ENCODE results near the gene N4BP2L2. TPM values are rescaled to one million over a fixed set of nuclear protein-coding genes. Genes with fewer than 3 reads are reported as not detected.
A peak's percentile ranks its signal among the peaks of the same experiment; 100 is the strongest.

Gene N4BP2L2
- total and polyA plus RNA-seq, 2 experiments from 2014 or later, result 63.1 to 160 TPM

DNA sequence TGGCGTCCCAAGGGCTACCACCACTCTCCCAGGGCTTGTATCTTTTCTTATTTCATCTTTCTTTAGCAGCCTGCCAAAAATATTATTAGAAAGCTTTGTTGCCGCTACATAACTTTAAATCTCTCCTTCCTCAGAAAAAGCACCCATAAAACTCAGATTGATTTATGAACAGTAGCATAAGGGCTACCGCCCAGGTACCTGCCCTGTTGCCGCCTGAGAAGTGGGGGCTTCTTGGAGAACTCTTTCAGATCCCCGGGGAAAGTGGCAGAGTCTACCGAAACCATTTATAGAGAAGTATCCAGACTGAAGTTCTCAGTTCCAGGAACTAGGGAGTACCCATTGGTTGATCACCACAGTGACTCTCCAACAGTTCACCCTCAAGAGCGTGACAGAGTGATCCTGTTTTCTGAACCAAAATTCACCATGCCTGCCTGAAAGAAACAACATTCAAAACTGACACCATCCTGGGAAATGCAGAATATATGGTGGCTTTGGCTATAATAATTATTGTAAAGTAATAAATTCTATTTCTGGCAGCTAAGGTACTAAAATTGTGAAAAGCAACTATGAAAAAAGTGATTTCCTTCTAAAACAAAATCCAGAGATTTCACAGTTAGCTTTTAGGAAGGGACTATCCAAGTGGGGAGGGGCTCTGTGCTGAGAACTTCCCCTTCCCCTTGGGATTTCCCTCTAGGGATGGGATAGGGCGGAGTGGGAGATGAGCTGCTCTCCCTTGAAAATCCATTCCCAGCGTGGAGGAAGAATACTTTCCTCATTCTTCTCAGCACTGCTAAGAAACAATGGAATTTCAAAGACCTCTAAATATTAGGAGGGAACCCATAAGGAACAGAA, 109.8 kb downstream of the N4BP2L2 start:
- Mint-ChIP-seq H3K27me3 (ENCODE audit: insufficient read depth, low read depth, poor library complexity) (peaks cover 8% of the 10 kb centered on the region), H3K9me3 (no peaks in the 10 kb centered on the region), H3K4me1 (peaks cover 24% of the 10 kb centered on the region), H3K27ac (no peak overlapping the region), H3K4me3 (peak overlapping the region; percentile 71), H3K36me3 (ENCODE audit: low read depth) (no peaks in the 10 kb centered on the region; the same call in 2 of the 3 replicates)
- H3K27ac ChIP-seq (ENCODE audit: low read depth), result no peak overlapping the region; the same call in 1 of the 2 replicates
- 0 out of 2 replicates have a peak, but pooled peaks cover 3% of the 10 kb centered on the region for H4K20me1 ChIP-seq (replicated peaks; ENCODE audit: insufficient read depth)
- 0 out of 2 replicates have a peak, but pooled peaks cover 7% of the 10 kb centered on the region for H3K79me2 ChIP-seq (replicated peaks; ENCODE audit: insufficient read depth)
- peaks cover 14% of the 10 kb centered on the region; the same call in 1 of the 2 replicates for H3F3A ChIP-seq (replicated peaks; ENCODE audit: low read depth)
- no peaks in the 10 kb centered on the region for H3K36me3 ChIP-seq (ENCODE audit: insufficient read depth)
- no peaks in the 10 kb centered on the region for H3K9me2 ChIP-seq (ENCODE audit: insufficient read depth)
- no peak for DNase-seq (ENCODE audit: low spot score)
- peaks cover 18% of the 10 kb centered on the region for H3K27me3 ChIP-seq (ENCODE audit: insufficient read depth)
- H2AFZ ChIP-seq, result peak overlapping the region; percentile 99
- H3K4me1 ChIP-seq (ENCODE audit: insufficient read depth), result peaks cover 18% of the 10 kb centered on the region
- H3K4me2 ChIP-seq, result peak overlapping the region; percentile 95
- TF ChIP-seq, protein P1, sequence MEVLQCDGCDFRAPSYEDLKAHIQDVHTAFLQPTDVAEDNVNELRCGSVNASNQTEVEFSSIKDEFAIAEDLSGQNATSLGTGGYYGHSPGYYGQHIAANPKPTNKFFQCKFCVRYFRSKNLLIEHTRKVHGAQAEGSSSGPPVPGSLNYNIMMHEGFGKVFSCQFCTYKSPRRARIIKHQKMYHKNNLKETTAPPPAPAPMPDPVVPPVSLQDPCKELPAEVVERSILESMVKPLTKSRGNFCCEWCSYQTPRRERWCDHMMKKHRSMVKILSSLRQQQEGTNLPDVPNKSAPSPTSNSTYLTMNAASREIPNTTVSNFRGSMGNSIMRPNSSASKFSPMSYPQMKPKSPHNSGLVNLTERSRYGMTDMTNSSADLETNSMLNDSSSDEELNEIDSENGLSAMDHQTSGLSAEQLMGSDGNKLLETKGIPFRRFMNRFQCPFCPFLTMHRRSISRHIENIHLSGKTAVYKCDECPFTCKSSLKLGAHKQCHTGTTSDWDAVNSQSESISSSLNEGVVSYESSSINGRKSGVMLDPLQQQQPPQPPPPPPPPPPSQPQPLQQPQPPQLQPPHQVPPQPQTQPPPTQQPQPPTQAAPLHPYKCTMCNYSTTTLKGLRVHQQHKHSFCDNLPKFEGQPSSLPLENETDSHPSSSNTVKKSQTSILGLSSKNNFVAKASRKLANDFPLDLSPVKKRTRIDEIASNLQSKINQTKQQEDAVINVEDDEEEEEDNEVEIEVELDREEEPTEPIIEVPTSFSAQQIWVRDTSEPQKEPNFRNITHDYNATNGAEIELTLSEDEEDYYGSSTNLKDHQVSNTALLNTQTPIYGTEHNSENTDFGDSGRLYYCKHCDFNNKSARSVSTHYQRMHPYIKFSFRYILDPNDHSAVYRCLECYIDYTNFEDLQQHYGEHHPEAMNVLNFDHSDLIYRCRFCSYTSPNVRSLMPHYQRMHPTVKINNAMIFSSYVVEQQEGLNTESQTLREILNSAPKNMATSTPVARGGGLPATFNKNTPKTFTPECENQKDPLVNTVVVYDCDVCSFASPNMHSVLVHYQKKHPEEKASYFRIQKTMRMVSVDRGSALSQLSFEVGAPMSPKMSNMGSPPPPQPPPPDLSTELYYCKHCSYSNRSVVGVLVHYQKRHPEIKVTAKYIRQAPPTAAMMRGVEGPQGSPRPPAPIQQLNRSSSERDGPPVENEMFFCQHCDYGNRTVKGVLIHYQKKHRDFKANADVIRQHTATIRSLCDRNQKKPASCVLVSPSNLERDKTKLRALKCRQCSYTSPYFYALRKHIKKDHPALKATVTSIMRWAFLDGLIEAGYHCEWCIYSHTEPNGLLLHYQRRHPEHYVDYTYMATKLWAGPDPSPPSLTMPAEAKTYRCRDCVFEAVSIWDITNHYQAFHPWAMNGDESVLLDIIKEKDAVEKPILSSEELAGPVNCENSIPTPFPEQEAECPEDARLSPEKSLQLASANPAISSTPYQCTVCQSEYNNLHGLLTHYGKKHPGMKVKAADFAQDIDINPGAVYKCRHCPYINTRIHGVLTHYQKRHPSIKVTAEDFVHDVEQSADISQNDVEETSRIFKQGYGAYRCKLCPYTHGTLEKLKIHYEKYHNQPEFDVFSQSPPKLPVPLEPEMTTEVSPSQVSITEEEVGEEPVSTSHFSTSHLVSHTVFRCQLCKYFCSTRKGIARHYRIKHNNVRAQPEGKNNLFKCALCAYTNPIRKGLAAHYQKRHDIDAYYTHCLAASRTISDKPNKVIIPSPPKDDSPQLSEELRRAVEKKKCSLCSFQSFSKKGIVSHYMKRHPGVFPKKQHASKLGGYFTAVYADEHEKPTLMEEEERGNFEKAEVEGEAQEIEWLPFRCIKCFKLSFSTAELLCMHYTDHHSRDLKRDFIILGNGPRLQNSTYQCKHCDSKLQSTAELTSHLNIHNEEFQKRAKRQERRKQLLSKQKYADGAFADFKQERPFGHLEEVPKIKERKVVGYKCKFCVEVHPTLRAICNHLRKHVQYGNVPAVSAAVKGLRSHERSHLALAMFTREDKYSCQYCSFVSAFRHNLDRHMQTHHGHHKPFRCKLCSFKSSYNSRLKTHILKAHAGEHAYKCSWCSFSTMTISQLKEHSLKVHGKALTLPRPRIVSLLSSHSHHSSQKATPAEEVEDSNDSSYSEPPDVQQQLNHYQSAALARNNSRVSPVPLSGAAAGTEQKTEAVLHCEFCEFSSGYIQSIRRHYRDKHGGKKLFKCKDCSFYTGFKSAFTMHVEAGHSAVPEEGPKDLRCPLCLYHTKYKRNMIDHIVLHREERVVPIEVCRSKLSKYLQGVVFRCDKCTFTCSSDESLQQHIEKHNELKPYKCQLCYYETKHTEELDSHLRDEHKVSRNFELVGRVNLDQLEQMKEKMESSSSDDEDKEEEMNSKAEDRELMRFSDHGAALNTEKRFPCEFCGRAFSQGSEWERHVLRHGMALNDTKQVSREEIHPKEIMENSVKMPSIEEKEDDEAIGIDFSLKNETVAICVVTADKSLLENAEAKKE (CRISPR knock-in tag; IDR thresholded peaks at IDR 0.05), result no peak
- TF ChIP-seq NANOG (IDR thresholded peaks at IDR 0.05; ENCODE audit: borderline replicate concordance) (no peak), EZH2phosphoT487 (IDR thresholded peaks at IDR 0.05; ENCODE audit: unreplicated experiment) (no peak), POLR2AphosphoS5 (IDR thresholded peaks at IDR 0.05; ENCODE audit: low read depth) (no peak), CREB1 (CRISPR knock-in tag; IDR thresholded peaks at IDR 0.05; ENCODE audit: low read depth) (no peak), EZH2 (IDR thresholded peaks at IDR 0.05; ENCODE audit: low read depth, unreplicated experiment) (no peak), STAT1 (IDR thresholded peaks at IDR 0.05; ENCODE audit: unreplicated experiment) (no peak), ZNF331 (CRISPR knock-in tag; IDR thresholded peaks at IDR 0.05; ENCODE audit: low read depth) (no peak), JUNB (IDR thresholded peaks at IDR 0.05; ENCODE audit: unreplicated experiment) (no peak), ZNF114 (CRISPR knock-in tag; IDR thresholded peaks at IDR 0.05) (no peak)
- TF ChIP-seq, protein P2, sequence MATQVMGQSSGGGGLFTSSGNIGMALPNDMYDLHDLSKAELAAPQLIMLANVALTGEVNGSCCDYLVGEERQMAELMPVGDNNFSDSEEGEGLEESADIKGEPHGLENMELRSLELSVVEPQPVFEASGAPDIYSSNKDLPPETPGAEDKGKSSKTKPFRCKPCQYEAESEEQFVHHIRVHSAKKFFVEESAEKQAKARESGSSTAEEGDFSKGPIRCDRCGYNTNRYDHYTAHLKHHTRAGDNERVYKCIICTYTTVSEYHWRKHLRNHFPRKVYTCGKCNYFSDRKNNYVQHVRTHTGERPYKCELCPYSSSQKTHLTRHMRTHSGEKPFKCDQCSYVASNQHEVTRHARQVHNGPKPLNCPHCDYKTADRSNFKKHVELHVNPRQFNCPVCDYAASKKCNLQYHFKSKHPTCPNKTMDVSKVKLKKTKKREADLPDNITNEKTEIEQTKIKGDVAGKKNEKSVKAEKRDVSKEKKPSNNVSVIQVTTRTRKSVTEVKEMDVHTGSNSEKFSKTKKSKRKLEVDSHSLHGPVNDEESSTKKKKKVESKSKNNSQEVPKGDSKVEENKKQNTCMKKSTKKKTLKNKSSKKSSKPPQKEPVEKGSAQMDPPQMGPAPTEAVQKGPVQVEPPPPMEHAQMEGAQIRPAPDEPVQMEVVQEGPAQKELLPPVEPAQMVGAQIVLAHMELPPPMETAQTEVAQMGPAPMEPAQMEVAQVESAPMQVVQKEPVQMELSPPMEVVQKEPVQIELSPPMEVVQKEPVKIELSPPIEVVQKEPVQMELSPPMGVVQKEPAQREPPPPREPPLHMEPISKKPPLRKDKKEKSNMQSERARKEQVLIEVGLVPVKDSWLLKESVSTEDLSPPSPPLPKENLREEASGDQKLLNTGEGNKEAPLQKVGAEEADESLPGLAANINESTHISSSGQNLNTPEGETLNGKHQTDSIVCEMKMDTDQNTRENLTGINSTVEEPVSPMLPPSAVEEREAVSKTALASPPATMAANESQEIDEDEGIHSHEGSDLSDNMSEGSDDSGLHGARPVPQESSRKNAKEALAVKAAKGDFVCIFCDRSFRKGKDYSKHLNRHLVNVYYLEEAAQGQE (IDR thresholded peaks at IDR 0.05; ENCODE audit: unreplicated experiment), result no peak
- TF ChIP-seq, protein P3, sequence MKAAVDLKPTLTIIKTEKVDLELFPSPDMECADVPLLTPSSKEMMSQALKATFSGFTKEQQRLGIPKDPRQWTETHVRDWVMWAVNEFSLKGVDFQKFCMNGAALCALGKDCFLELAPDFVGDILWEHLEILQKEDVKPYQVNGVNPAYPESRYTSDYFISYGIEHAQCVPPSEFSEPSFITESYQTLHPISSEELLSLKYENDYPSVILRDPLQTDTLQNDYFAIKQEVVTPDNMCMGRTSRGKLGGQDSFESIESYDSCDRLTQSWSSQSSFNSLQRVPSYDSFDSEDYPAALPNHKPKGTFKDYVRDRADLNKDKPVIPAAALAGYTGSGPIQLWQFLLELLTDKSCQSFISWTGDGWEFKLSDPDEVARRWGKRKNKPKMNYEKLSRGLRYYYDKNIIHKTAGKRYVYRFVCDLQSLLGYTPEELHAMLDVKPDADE (IDR thresholded peaks at IDR 0.05), result no peak
- TF ChIP-seq, protein P4, sequence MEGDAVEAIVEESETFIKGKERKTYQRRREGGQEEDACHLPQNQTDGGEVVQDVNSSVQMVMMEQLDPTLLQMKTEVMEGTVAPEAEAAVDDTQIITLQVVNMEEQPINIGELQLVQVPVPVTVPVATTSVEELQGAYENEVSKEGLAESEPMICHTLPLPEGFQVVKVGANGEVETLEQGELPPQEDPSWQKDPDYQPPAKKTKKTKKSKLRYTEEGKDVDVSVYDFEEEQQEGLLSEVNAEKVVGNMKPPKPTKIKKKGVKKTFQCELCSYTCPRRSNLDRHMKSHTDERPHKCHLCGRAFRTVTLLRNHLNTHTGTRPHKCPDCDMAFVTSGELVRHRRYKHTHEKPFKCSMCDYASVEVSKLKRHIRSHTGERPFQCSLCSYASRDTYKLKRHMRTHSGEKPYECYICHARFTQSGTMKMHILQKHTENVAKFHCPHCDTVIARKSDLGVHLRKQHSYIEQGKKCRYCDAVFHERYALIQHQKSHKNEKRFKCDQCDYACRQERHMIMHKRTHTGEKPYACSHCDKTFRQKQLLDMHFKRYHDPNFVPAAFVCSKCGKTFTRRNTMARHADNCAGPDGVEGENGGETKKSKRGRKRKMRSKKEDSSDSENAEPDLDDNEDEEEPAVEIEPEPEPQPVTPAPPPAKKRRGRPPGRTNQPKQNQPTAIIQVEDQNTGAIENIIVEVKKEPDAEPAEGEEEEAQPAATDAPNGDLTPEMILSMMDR (conservative IDR thresholded peaks at IDR 0.05; ENCODE audit: low read depth in 2 of 2), result no peak
- H3K4me3 ChIP-seq, result peak overlapping the region; percentile 79
- no peak for ATAC-seq

Data from GM23338 (cell line).